ENCODE data around the gene RGS13. TPM values are rescaled to one million over a fixed set of nuclear protein-coding genes. Genes with fewer than 3 reads are reported as not detected.

RGS13 gene
- total RNA-seq, 3 donors from 2014 or later, result 0.43 to 1.3 (median 0.96) TPM

DNA sequence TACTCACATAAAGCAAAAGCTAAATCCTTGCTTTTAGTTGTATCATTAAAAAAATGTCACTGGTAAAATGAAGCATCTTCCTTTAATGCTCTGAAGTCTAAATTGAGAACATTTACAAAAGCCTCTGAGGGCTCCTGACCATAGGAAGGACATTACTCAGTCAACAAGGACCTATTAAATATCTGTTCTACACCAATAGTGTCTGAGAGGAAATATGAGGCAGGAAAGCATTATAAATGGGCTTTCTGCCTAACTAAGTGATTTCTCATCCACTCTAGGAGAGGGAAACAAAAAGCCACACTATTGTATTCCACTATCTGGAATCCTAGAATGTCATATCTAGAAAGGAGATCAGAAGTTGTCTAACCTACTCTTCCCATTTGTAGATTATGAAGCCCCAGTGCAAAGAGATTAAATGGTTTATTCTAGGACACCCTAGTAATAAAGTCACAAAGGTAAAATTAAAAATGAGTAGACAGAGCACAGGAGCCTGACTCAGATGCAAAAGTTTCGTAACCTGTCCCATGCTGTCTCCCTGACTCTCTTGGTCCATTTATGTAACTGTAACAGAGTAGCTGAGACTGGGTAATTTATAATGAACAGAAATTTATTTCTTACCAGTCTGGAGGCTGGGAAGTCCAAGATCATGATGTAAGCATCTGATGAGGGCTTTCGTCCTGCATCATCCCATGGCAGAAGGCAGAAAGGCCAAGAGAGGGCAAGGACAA lies 42.8 kb upstream of the RGS13 start:
- Histone ChIP-seq H3K36me3 (ENCODE audit: low read depth) (no peaks in the 10 kb centered on the region), H3K4me3 (no peak overlapping the region), H3K9me3 (no peaks in the 10 kb centered on the region), H3K4me1 (ENCODE audit: low read depth) (no peaks in the 10 kb centered on the region)
- DNase-seq (no peak), ATAC-seq (no peak)
- no peak for TF ChIP-seq CTCF (IDR thresholded peaks at IDR 0.05)
- intact Hi-C loops (cut with DNase I, micrococcal nuclease), result no loop called here

DNA sequence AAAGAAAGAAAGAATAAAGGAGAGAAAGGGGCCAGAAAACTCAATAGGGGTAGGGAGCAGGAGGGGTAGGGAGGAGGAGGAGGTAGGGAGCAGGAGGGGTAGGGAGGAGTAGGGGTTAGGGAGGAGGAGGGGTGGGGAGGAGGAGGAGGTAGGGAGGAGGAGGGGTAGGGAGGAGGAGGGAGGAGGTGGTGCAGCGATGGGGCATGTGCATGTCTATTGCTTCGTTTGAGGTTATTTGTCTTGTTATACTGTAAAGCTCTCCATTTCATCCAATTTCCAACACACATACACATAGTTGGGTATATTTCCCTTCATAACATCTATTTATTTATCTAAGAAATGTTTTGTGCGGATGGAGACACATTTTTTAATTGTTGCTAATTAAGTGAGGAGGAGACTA lies 40.6 kb upstream of the RGS13 start:
- intact Hi-C loops (cut with DNase I, micrococcal nuclease), result no loop called here
- ATAC-seq, result no peak

GRCh38 chr1:192598589-192598988 lies 37.4 kb upstream of the RGS13 start:
- no peak overlapping the region for H3K4me3 ChIP-seq
- ATAC-seq (no peak), DNase-seq (no peak)
- intact Hi-C loops (cut with DNase I, micrococcal nuclease), result no loop called here
- H3K36me3 ChIP-seq (ENCODE audit: low read depth), result no peaks in the 10 kb centered on the region
- no peaks in the 10 kb centered on the region for H3K9me3 ChIP-seq
- no peak for TF ChIP-seq CTCF (IDR thresholded peaks at IDR 0.05)
- H3K4me1 ChIP-seq (ENCODE audit: low read depth), result no peaks in the 10 kb centered on the region

More for the DNA sequence above, 40.6 kb upstream of the RGS13 start:
- H3K36me3 ChIP-seq (ENCODE audit: low read depth), result no peaks in the 10 kb centered on the region
- H3K9me3 ChIP-seq, result no peaks in the 10 kb centered on the region
- no peak for TF ChIP-seq CTCF (IDR thresholded peaks at IDR 0.05)
- H3K4me3 ChIP-seq, result no peak overlapping the region
- no peak for DNase-seq
- H3K4me1 ChIP-seq (ENCODE audit: low read depth), result no peaks in the 10 kb centered on the region

DNA sequence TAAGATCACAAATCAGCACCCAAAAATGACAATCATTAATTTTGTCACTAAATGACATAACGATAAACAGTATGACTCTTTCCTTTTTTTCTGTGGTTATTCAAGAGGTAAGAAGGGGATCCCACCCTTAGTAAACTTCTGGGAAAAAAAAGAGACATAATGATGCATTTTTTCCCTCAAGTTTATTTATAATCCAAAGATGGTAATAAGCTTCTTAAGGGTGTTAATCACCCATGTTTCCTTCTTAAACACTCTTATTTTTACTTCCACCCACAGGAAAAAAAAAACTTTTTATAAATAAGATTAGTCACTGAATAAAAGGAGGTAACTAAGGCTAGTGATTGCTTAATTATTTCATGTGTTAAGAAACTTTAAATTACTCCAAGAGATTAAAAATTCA lies 35.7 kb upstream of the RGS13 start:
- no peak for ATAC-seq
- no peak for DNase-seq
- intact Hi-C loops (cut with DNase I, micrococcal nuclease), result no loop called here
- no peaks in the 10 kb centered on the region for H3K9me3 ChIP-seq
- no peaks in the 10 kb centered on the region for H3K4me1 ChIP-seq (ENCODE audit: low read depth)
- H3K36me3 ChIP-seq (ENCODE audit: low read depth), result no peaks in the 10 kb centered on the region
- H3K4me3 ChIP-seq, result no peak overlapping the region
- no peak for TF ChIP-seq CTCF (IDR thresholded peaks at IDR 0.05)

DNA sequence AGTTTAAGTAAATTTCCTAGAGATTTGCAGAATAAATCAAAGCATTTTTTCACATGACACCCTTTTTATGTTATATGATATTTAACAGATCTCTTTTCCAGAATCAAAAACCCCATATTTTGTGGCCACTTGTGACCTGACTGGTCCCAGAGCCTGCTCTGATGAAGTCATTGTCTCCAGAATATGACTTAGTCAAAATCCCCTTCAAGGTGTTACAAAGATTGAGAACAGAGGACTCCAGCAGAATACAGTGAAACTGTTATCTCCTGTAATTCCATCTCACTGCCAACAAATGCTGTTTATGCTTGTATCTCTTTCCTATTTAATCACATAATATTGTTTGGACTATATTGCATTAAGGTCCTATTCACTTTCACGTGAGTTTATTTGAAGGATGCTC lies 34.8 kb upstream of the RGS13 start:
- no peaks in the 10 kb centered on the region for H3K9me3 ChIP-seq
- no peaks in the 10 kb centered on the region for H3K36me3 ChIP-seq (ENCODE audit: low read depth)
- no peaks in the 10 kb centered on the region for H3K4me1 ChIP-seq (ENCODE audit: low read depth)
- no peak overlapping the region for H3K4me3 ChIP-seq
- ATAC-seq (no peak), DNase-seq (no peak)
- intact Hi-C loops (cut with DNase I, micrococcal nuclease), result no loop called here
- TF ChIP-seq CTCF (IDR thresholded peaks at IDR 0.05), result no peak

GRCh38 chr1:192601567-192601966 lies 34.4 kb upstream of the RGS13 start:
- H3K4me3 ChIP-seq, result no peak overlapping the region
- H3K4me1 ChIP-seq (ENCODE audit: low read depth), result no peaks in the 10 kb centered on the region
- no peak for DNase-seq
- H3K9me3 ChIP-seq, result no peaks in the 10 kb centered on the region
- no peak for ATAC-seq
- intact Hi-C loops (cut with DNase I, micrococcal nuclease), result no loop called here
- TF ChIP-seq CTCF (IDR thresholded peaks at IDR 0.05), result no peak
- H3K36me3 ChIP-seq (ENCODE audit: low read depth), result no peaks in the 10 kb centered on the region

All from mucosa of descending colon (tissue), 3 donors.